ENCODE results near the gene HYPK.

The HYPK gene

DNA sequence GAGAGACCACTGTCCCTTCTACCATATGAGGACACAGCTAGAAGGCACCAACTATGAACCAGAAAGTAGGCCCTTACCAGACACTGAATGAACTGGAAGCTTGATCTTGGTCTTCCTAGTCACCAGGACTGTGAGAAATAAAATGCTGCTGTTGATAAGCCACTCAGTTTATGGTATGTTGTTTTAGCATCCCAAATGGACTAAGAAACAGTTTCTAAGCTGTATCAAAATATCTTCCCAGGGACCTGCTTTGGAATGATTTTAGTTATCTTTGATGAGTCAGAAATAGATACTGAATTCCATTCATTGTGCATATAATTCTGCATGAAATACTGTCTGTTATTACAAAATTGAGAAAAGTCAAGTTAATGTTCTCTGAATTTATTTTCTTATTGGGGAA is 45.0 kb downstream of the HYPK start:
- DNase-seq (ENCODE audit: low read depth, low spot score), result no peak

GRCh38 chr15:43851251-43851650 is 50.9 kb downstream of the HYPK start:
- no peak for DNase-seq (ENCODE audit: low read depth, low spot score)

DNA sequence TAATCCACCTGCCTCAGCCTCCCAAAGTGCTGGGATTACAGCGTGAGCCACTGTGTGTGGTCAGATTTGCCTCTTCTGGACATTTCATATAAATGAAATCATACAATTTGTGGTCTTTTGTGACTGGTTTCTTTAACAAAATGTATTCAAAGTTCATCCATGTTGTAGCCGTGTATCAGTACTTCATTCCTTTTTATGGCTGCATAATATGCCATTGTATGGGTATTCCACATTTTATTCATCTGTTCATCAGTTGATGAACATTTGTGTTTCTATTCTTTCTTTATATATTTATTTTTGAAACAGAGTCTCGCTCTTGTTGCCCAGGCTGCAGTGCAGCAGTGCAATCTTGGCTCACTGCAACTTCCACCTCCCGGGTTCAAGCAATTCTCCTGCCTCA is 52.2 kb downstream of the HYPK start:
- DNase-seq (ENCODE audit: low read depth, low spot score), result no peak

All from activated naive CD8-positive, alpha-beta T cell treated with anti-CD3 and anti-CD28 coated beads, Interleukin-2, amount 50 U/mL, for 16 hours (primary cell).